ENCODE measurements around the gene CDC25B.

The CDC25B gene

DNA sequence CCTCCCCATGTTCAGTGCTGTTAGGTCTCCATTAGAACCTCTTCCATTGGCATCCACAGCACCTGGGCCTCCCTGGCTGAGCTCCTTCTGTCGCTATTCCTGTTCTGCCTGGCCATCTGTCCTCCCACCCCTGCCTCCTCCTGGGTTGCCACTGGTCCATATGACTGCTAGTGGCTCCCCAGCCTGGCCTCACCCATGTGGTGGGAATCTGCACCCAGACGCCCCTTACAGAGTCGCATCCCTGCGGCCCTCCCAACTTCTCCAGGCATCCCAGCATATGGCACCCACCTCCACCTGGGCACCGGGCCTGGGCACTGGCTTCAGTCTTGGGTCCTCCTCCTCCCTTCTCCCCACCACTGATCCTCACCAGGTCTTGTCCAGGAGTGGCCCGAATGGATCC lies 7.7 kb downstream of the CDC25B start:
- TF ChIP-seq, protein P1, sequence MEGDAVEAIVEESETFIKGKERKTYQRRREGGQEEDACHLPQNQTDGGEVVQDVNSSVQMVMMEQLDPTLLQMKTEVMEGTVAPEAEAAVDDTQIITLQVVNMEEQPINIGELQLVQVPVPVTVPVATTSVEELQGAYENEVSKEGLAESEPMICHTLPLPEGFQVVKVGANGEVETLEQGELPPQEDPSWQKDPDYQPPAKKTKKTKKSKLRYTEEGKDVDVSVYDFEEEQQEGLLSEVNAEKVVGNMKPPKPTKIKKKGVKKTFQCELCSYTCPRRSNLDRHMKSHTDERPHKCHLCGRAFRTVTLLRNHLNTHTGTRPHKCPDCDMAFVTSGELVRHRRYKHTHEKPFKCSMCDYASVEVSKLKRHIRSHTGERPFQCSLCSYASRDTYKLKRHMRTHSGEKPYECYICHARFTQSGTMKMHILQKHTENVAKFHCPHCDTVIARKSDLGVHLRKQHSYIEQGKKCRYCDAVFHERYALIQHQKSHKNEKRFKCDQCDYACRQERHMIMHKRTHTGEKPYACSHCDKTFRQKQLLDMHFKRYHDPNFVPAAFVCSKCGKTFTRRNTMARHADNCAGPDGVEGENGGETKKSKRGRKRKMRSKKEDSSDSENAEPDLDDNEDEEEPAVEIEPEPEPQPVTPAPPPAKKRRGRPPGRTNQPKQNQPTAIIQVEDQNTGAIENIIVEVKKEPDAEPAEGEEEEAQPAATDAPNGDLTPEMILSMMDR (IDR thresholded peaks at IDR 0.05; ENCODE audit: low read depth, low read length), result no peak
- no peak for DNase-seq (ENCODE audit: low read depth in 2 of 2)
- H3K4me3 ChIP-seq (replicated peaks in 1 of 2; ENCODE audit: low read depth in 2 of 2, low read length in 2 of 2), result no peak overlapping the region

DNA sequence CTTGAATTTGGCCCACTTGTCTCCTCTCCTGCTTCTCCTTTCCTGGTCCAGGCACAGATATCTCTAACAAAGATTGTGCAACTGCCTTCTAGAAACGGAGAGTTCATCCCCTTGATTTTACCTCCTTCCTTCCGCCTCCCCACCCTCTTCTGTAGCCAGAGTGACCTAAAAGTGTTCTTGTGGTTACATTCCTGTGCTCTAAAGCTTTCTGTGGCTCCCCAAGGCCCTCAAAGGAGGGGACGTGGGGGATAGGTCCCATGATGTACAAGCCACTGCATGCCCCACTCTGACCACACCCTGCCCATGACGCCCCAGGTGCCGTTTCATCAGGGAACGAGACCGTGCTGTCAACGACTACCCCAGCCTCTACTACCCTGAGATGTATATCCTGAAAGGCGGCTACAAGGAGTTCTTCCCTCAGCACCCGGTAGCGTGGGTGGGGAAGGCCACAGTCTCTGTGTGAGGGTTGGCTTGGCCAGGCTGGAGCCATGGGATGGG lies 8.2 kb downstream of the CDC25B start:
- TF ChIP-seq, protein P1 (IDR thresholded peaks at IDR 0.05; ENCODE audit: low read depth, low read length), result no peak
- H3K4me3 ChIP-seq (replicated peaks in 1 of 2; ENCODE audit: low read depth in 2 of 2, low read length in 2 of 2), result no peak overlapping the region
- no peak for DNase-seq (ENCODE audit: low read depth in 2 of 2)

DNA sequence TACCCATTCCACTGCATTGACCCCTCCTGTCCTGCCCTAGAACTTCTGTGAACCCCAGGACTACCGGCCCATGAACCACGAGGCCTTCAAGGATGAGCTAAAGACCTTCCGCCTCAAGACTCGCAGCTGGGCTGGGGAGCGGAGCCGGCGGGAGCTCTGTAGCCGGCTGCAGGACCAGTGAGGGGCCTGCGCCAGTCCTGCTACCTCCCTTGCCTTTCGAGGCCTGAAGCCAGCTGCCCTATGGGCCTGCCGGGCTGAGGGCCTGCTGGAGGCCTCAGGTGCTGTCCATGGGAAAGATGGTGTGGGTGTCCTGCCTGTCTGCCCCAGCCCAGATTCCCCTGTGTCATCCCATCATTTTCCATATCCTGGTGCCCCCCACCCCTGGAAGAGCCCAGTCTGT lies 8.7 kb downstream of the CDC25B start:
- no peak overlapping the region for H3K4me3 ChIP-seq (replicated peaks in 1 of 2; ENCODE audit: low read depth in 2 of 2, low read length in 2 of 2)
- DNase-seq (ENCODE audit: low read depth in 2 of 2), result no peak
- TF ChIP-seq, protein P1 (IDR thresholded peaks at IDR 0.05; ENCODE audit: low read depth, low read length), result no peak

DNA sequence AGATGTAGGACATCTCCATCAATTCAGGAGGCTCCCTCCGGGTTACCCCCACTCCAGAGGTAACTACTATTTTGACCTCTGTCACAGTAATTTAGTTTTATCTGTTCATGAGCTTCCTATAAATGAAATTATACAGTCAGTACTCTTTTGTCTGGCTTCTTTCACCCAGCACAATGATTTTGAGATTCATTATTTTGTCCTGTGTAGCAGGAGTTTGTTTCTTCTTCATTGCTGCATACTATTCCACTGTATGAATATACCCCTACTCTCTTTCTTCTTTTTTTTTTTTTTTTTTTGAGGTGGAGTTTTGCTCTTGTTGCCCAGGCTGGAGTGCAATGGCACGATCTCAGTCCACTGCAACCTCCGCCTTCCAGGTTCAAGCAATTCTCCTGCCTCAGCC lies 12.4 kb downstream of the CDC25B start:
- DNase-seq (ENCODE audit: low read depth in 2 of 2), result no peak
- H3K4me3 ChIP-seq (replicated peaks in 1 of 2; ENCODE audit: low read depth in 2 of 2, low read length in 2 of 2), result no peak overlapping the region
- TF ChIP-seq, protein P1 (IDR thresholded peaks at IDR 0.05; ENCODE audit: low read depth, low read length), result no peak

DNA sequence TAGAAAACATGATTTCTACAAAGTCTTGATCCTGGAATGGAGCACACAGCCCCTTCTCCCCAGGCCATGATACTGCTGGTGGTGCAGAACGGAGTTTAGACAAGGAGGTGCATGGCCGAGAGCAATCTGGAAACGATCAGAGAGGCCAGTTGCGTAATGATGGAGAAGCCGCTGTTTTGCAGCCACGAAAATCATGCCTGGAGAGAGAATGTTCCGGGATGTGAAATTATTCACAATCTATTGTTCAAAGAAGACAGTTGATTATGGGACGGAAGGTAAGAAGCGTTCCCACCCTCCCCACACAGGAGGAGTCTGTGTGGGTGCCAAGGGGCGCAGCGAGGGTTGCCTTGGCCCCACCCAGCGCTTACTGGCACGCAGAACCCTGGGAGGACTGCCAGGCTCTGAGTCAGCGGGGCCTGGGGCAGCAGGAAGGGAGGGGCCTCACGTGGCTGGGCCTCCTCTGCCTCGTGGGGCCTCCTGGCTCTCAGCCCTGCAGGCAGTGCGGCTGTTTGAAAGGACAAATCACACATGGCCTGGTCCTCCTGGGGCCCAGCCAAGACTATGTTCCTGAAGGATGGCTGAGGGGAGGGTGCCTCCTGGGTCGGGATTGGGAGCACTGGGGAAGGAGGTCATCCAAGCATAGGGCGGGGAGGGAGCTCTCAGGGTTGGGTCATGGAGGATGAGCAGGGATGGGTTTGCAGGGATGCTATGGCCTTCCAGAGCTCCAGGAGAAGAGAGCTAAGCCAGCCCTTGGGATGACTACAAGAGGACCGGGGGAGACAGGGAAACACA lies 15.6 kb downstream of the CDC25B start:
- DNase-seq (ENCODE audit: low read depth in 2 of 2), result peak; percentile 100
- peak overlapping the region; percentile 37 to 48 for H3K4me3 ChIP-seq (replicated peaks in 1 of 2; ENCODE audit: low read depth in 2 of 2, low read length in 2 of 2)
- TF ChIP-seq, protein P1 (IDR thresholded peaks at IDR 0.05; ENCODE audit: low read depth, low read length), result no peak

DNA sequence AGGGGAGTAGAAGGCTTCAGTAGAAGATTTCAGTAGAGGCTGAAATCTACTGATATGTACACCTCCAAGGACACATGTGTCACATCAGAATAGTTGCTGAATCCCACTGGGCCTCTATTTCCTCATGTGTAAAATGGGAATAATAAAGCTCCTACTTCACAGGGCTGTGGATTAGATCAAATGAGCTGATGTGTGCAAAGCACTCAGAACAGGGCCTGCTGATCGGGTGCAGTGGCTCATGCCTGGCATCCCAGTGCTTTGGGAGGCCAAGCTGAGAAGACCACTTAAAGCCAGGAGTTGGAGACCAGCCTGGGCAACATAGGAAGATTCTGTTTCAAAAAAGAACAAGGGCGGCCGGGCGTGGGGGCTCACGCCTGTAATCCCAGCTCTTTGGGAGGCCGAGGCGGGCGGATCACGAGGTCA lies 16.2 kb downstream of the CDC25B start:
- TF ChIP-seq, protein P1 (IDR thresholded peaks at IDR 0.05; ENCODE audit: low read depth, low read length), result no peak
- no peak for DNase-seq (ENCODE audit: low read depth in 2 of 2)

More for the DNA sequence above, 16.2 kb downstream of the CDC25B start:
- no peak overlapping the region for H3K4me3 ChIP-seq (replicated peaks in 1 of 2; ENCODE audit: low read depth in 2 of 2, low read length in 2 of 2)

Measured in cardiac fibroblast (primary cell).